OCI-LY7 (cell line): Measurements from ENCODE around the gene GGN. TPM values are rescaled to one million over a fixed set of nuclear protein-coding genes. Genes with fewer than 3 reads are reported as not detected.
A peak's percentile ranks its signal among the peaks of the same experiment; 100 is the strongest.

ENCODE experiments used
- BruUV-seq: library from RNA; stranded (reverse); fragments of 400-500 nt; replicated peaks from 2 replicates; lab custom pipeline; 2021; lab: Mats Ljungman, UMichigan
- CTCF ChIA-PET: fragments of 300-600 bp; sonication (Branson Sonifier 250); formaldehyde crosslinking; loops from one replicate; lab custom pipeline; 2022; ENCODE audit warnings: antibody characterized with exemption; ENCODE audit not compliant: unreplicated experiment; lab: Charles Lee
- POLR2A ChIA-PET: fragments of 300-600 bp; sonication (Branson Sonifier 250); formaldehyde crosslinking; loops from one replicate; lab custom pipeline; 2022; ENCODE audit warnings: antibody characterized with exemption; lab: Charles Lee
- DNase-seq: peaks from one replicate; pipeline ENCODE4 v3.0.0-alpha.2; 2015; ENCODE audit warnings: low spot score
- H2AFZ ChIP-seq: fragments of 200-600 bp; sonication (generic), shearing (Covaris generic); 2 replicates; pipeline ENCODE4 v1.6.1; 2014; ENCODE audit warnings: mild to moderate bottlenecking, antibody characterized with exemption, low read length, moderate library complexity
- H3K27ac ChIP-seq: fragments of 200-600 bp; sonication (generic); 2 replicates; pipeline ENCODE4 v1.5.1; 2014; ENCODE audit warnings: mixed run types, low read depth, mild to moderate bottlenecking, moderate library complexity, low read length, inconsistent platforms; ENCODE audit not compliant: poor library complexity, severe bottlenecking
- H3K36me3 ChIP-seq: fragments of 200-600 bp; sonication (generic); 2 replicates; pipeline ENCODE4 v1.6.1; 2014; ENCODE audit warnings: mild to moderate bottlenecking, antibody characterized with exemption, low read length, moderate library complexity, mixed read lengths; ENCODE audit not compliant: insufficient read depth
- H3K4me1 ChIP-seq: fragments of 200-600 bp; sonication (generic); 2 replicates; pipeline ENCODE4 v1.5.1; 2014; ENCODE audit warnings: mild to moderate bottlenecking, low read length; ENCODE audit not compliant: insufficient read depth, poor library complexity, severe bottlenecking
- H3K4me2 ChIP-seq: fragments of 200-600 bp; sonication (generic); 2 replicates; pipeline ENCODE4 v1.6.1; 2014; ENCODE audit warnings: mild to moderate bottlenecking, low read length
- H3K4me3 ChIP-seq: fragments of 200-600 bp; sonication (generic); 2 replicates; pipeline ENCODE4 v1.5.1; 2014; ENCODE audit warnings: mild to moderate bottlenecking, low read depth, low read length; ENCODE audit not compliant: poor library complexity, severe bottlenecking
- H3K79me2 ChIP-seq: fragments of 200-600 bp; sonication (generic); 2 replicates; pipeline ENCODE4 v1.6.1; 2016; ENCODE audit warnings: low read depth, mild to moderate bottlenecking, low read length, moderate library complexity, mixed read lengths; ENCODE audit not compliant: insufficient read depth
- H3K9me2 ChIP-seq: fragments of 200-600 bp; sonication (generic); 2 replicates; pipeline ENCODE4 v1.6.1; 2016; ENCODE audit warnings: mild to moderate bottlenecking, low read length, mixed read lengths; ENCODE audit not compliant: insufficient read depth
- H3K9me3 ChIP-seq: fragments of 200-600 bp; sonication (generic); 2 replicates; pipeline ENCODE4 v1.6.1; 2014; ENCODE audit warnings: mild to moderate bottlenecking, mixed run types, low read length, mixed read lengths
- H4K20me1 ChIP-seq: fragments of 200-600 bp; sonication (generic); 2 replicates; pipeline ENCODE4 v1.6.1; 2014; ENCODE audit warnings: mild to moderate bottlenecking, antibody characterized with exemption, low read length, moderate library complexity, mixed read lengths; ENCODE audit not compliant: insufficient read depth
- EZH2phosphoT487 ChIP-seq: fragments of 200-600 bp; sonication (generic); IDR thresholded peaks from 2 replicates; pipeline ENCODE4 v1.6.1; 2018; ENCODE audit warnings: low read depth, borderline replicate concordance, mild to moderate bottlenecking, mixed run types, antibody characterized with exemption, low read length, moderate library complexity, mixed read lengths
- intact Hi-C: fragments of 100-400 bp; cut with micrococcal nuclease; formaldehyde crosslinking; loops from one replicate; pipeline ENCODE4 v1.10.0; 2022; ENCODE audit not compliant: unreplicated experiment
- total RNA-seq, 2 experiments: library from RNA; depleted of rRNA in 1 of 2; stranded (reverse); fragments of >200 nt in 1 of 2; shearing (Covaris generic) in 1 of 2; gene quantifications; 2 replicates each; pipeline ENCODE4 v1.2.3, GENCODE V29; 2014 to 2022
- TF ChIP-seq, protein P1 (sequence below): fragments of 200-600 bp; sonication (generic); conservative IDR thresholded peaks from 2 replicates; pipeline ENCODE4 v1.5.1; 2014; ENCODE audit warnings: mild to moderate bottlenecking, antibody characterized with exemption, low read length, moderate library complexity, mixed read lengths

Gene GGN
- total RNA-seq, 2 experiments from 2014 or later, result not detected

- Histone ChIP-seq H3K79me2 (peaks cover 32% of the 10 kb centered on the region), H3K4me3 (no peak overlapping the region), H3K9me3 (no peaks in the 10 kb centered on the region), H3K4me2 (peak overlapping the region; percentile 91), H3K4me1 (peaks cover 21% of the 10 kb centered on the region), H3K9me2 (no peaks in the 10 kb centered on the region), H2AFZ (no peak overlapping the region), H3K36me3 (peaks cover 52% of the 10 kb centered on the region), H3K27ac (no peak overlapping the region), H4K20me1 (peaks cover 4% of the 10 kb centered on the region; the same call in 1 of the 2 replicates)
- CTCF ChIA-PET, result no interaction called here
- POLR2A ChIA-PET, result no interaction called here
- TF ChIP-seq, protein P1, sequence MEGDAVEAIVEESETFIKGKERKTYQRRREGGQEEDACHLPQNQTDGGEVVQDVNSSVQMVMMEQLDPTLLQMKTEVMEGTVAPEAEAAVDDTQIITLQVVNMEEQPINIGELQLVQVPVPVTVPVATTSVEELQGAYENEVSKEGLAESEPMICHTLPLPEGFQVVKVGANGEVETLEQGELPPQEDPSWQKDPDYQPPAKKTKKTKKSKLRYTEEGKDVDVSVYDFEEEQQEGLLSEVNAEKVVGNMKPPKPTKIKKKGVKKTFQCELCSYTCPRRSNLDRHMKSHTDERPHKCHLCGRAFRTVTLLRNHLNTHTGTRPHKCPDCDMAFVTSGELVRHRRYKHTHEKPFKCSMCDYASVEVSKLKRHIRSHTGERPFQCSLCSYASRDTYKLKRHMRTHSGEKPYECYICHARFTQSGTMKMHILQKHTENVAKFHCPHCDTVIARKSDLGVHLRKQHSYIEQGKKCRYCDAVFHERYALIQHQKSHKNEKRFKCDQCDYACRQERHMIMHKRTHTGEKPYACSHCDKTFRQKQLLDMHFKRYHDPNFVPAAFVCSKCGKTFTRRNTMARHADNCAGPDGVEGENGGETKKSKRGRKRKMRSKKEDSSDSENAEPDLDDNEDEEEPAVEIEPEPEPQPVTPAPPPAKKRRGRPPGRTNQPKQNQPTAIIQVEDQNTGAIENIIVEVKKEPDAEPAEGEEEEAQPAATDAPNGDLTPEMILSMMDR, result no peak
- TF ChIP-seq EZH2phosphoT487, result no peak
- no peak for DNase-seq
- intact Hi-C loops, result no loop called here
- BruUV-seq, result no TSS peak
These were observed 11.3 kb downstream of the GGN start for GRCh38 chr19:38376576-38376975.

- Histone ChIP-seq H3K27ac (no peak overlapping the region), H2AFZ (no peak overlapping the region), H4K20me1 (peaks cover 4% of the 10 kb centered on the region; the same call in 1 of the 2 replicates), H3K36me3 (peaks cover 43% of the 10 kb centered on the region), H3K9me3 (no peaks in the 10 kb centered on the region), H3K79me2 (peaks cover 32% of the 10 kb centered on the region), H3K4me1 (peaks cover 21% of the 10 kb centered on the region), H3K4me3 (peak overlapping the region; percentile 84), H3K4me2 (peak overlapping the region; percentile 91), H3K9me2 (no peaks in the 10 kb centered on the region)
- intact Hi-C loops, result loop anchor here (2.0 kb wide), 2 partner anchors 13 to 27 kb away; partner anchors contain the start of genes FAM98C, GGN and SPRED3
- POLR2A ChIA-PET, result interaction anchor here (0.6 to 0.9 kb wide), 2 partner anchors 12 to 473 kb away, joined by 3 to 5 read pairs; partner anchors contain the start of gene GGN
- TSS peak; percentile 62 for BruUV-seq
- no peak for DNase-seq
- TF ChIP-seq EZH2phosphoT487, result no peak
- TF ChIP-seq, protein P1, result no peak
- CTCF ChIA-PET, result interaction anchor here (0.9 kb wide), 1 partner anchor 21 kb away, joined by 3 read pairs; no protein-coding TSS in a partner anchor
These were observed 12.1 kb downstream of the GGN start for GRCh38 chr19:38375748-38376147.

GRCh38 chr19:38375098-38375493, 12.7 kb downstream of the GGN start:
- TF ChIP-seq, protein P1, result no peak
- no peak for TF ChIP-seq EZH2phosphoT487
- BruUV-seq, result no TSS peak

More at GRCh38 chr19:38375098-38375493, 12.7 kb downstream of the GGN start:
- Histone ChIP-seq H3K4me2 (peak overlapping the region; percentile 91), H3K79me2 (peaks cover 32% of the 10 kb centered on the region), H3K36me3 (peaks cover 38% of the 10 kb centered on the region), H3K4me1 (peaks cover 21% of the 10 kb centered on the region), H3K9me3 (no peaks in the 10 kb centered on the region), H2AFZ (peak overlapping the region; percentile 51; the same call in 1 of the 2 replicates), H3K4me3 (peak overlapping the region; percentile 84), H3K27ac (peak overlapping the region; percentile 53), H3K9me2 (no peaks in the 10 kb centered on the region), H4K20me1 (peaks cover 4% of the 10 kb centered on the region; the same call in 1 of the 2 replicates)
- POLR2A ChIA-PET, result interaction anchor here (0.9 to 1.8 kb wide), 3 partner anchors 12 to 476 kb away, joined by 3 to 9 read pairs (median 5); partner anchors contain the start of gene GGN
- CTCF ChIA-PET, result no interaction called here
- DNase-seq, result no peak
- intact Hi-C loops, result loop anchor here (2.0 kb wide), 2 partner anchors 14 to 28 kb away; partner anchors contain the start of genes FAM98C, GGN and SPRED3
